Measurements from ENCODE around the gene BNIP5. TPM values are rescaled to one million over a fixed set of nuclear protein-coding genes. Genes with fewer than 3 reads are reported as not detected.
A peak's percentile ranks its signal among the peaks of the same experiment; 100 is the strongest.
"Not testable (repeated sequence)": the region's sequence is repeated elsewhere in the genome, so short reads cannot be mapped to it uniquely, and the experiment has no call there.

Gene BNIP5
- total and polyA plus RNA-seq, 9 donors = 0.01 to 1.4 (median 0.12) TPM; not detected in 4

GRCh38 chr6:36343109-36343680, 6.5 kb upstream of the BNIP5 start:
- H3K4me1 ChIP-seq (ENCODE audit: insufficient read depth) = peaks cover 2% of the 10 kb centered on the region
- peak in 1 of 5 donors; percentile 3 for DNase-seq
- H3K9me3 ChIP-seq = no peaks in the 10 kb centered on the region
- 86 to 94% (median 88%) methylated on average over 5 of the region's 5 CpGs for WGBS, 3 donors
- intact Hi-C loops (cut with DNase I) = no loop called here
- H3K27me3 ChIP-seq = no peaks in the 10 kb centered on the region
- H3K27ac ChIP-seq = no peak overlapping the region
- no peaks in the 10 kb centered on the region for H3K36me3 ChIP-seq
- no peak overlapping the region for H3K4me3 ChIP-seq
- TF ChIP-seq POLR2A (IDR thresholded peaks at IDR 0.05) (no peak), CTCF (IDR thresholded peaks at IDR 0.05) (no peak), EP300 (IDR thresholded peaks at IDR 0.05) (no peak)

GRCh38 chr6:36340618-36341454, 4.1 kb upstream of the BNIP5 start:
- peak; percentile 71 to 89 (median 82) for DNase-seq
- Histone ChIP-seq H3K27ac (no peak overlapping the region), H3K4me3 (no peak overlapping the region), H3K9me3 (no peaks in the 10 kb centered on the region), H3K4me1 (ENCODE audit: insufficient read depth) (peaks cover 2% of the 10 kb centered on the region), H3K36me3 (no peaks in the 10 kb centered on the region), H3K27me3 (no peaks in the 10 kb centered on the region)
- intact Hi-C loops (cut with DNase I) = no loop called here
- 25 to 29% (median 28%) methylated on average over 36 of the region's 36 CpGs for WGBS, 3 donors
- TF ChIP-seq CTCF (IDR thresholded peaks at IDR 0.05) (peak; percentile 87 to 92 (median 87)), POLR2A (IDR thresholded peaks at IDR 0.05) (no peak), EP300 (IDR thresholded peaks at IDR 0.05) (no peak)

- Histone ChIP-seq H3K4me3 (no peak overlapping the region), H3K36me3 (no peaks in the 10 kb centered on the region), H3K4me1 (ENCODE audit: insufficient read depth) (peaks cover 2% of the 10 kb centered on the region), H3K27me3 (no peaks in the 10 kb centered on the region), H3K9me3 (no peaks in the 10 kb centered on the region), H3K27ac (no peak overlapping the region)
- no peak for TF ChIP-seq CTCF (IDR thresholded peaks at IDR 0.05)
- 39 to 41% (median 39%) methylated on average over 12 of the region's 12 CpGs for WGBS, 3 donors
- intact Hi-C loops (cut with DNase I) = no loop called here
- DNase-seq = no peak
Measured at GRCh38 chr6:36340306-36340617, 3.6 kb upstream of the BNIP5 start.

- H3K36me3 ChIP-seq = no peaks in the 10 kb centered on the region
- no peak for DNase-seq
- no peak overlapping the region for H3K27ac ChIP-seq
- no peak for TF ChIP-seq CTCF (IDR thresholded peaks at IDR 0.05)
- no peak for TF ChIP-seq EP300 (IDR thresholded peaks at IDR 0.05)
- no peak for TF ChIP-seq POLR2A (IDR thresholded peaks at IDR 0.05)
- intact Hi-C loops (cut with DNase I) = no loop called here
- no peaks in the 10 kb centered on the region for H3K27me3 ChIP-seq
- H3K4me1 ChIP-seq (ENCODE audit: insufficient read depth) = peaks cover 5% of the 10 kb centered on the region
- H3K9me3 ChIP-seq = no peaks in the 10 kb centered on the region
- no peak overlapping the region for H3K4me3 ChIP-seq
- WGBS, 3 donors = 82 to 92% (median 84%) methylated on average over 12 of the region's 12 CpGs
Measured at GRCh38 chr6:36339146-36339545, 2.5 kb upstream of the BNIP5 start.

- H3K36me3 ChIP-seq; H3K4me3 ChIP-seq; H3K27ac ChIP-seq; H3K9me3 ChIP-seq; DNase-seq; H3K4me1 ChIP-seq (ENCODE audit: insufficient read depth); intact Hi-C loops (cut with DNase I); H3K27me3 ChIP-seq: not testable (repeated sequence)
- WGBS, 3 donors = 83 to 91% (median 85%) methylated on average over 1 of the region's 1 CpG
Measured at GRCh38 chr6:36338223-36338622, 1.5 kb upstream of the BNIP5 start.

Data from ovary (tissue), 9 donors.